T follicular helper cell (primary cell): Measurements from ENCODE around the gene SDE2.
"Not testable (repeated sequence)": the region's sequence is repeated elsewhere in the genome, so short reads cannot be mapped to it uniquely, and the experiment has no call there.

Source experiments
- DNase-seq: peaks from one replicate; pipeline ENCODE4 v3.0.0-alpha.2; 2020; ENCODE audit warnings: low read depth

SDE2 gene

DNA sequence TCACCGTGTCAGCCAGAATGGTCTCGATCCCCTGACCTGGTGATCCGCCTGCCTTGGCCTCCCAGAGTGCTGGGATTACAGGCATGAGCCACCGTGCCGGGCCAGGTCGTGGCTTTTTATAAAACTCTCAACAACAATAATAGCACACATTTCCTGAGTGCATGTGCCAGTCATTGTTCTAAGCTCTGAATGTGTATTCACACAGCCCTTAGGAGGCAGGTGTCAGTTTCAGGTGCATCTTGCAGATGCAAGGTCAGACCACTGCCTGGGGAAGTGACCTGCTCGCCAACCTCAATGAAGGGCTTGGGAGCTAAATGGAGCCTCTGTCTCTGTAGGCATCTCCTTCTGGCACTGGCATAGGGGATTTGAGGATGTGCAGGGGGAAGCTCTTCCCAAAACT lies 56.6 kb downstream of the SDE2 start:
- no peak for DNase-seq

DNA sequence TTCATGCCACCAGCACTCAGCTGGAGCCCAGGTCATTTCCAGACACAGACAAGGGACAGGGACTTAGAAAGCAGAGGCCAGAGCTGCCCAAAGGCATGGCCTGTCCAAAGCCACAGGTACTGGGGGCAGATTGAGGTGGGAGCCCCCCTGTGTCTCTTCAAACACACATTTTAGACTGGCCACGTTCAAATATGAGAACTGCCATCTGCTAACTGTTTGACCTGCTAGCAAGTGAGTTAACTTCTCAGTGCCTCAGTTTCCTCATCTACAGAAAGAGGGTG lies 57.3 kb downstream of the SDE2 start:
- no peak for DNase-seq

DNA sequence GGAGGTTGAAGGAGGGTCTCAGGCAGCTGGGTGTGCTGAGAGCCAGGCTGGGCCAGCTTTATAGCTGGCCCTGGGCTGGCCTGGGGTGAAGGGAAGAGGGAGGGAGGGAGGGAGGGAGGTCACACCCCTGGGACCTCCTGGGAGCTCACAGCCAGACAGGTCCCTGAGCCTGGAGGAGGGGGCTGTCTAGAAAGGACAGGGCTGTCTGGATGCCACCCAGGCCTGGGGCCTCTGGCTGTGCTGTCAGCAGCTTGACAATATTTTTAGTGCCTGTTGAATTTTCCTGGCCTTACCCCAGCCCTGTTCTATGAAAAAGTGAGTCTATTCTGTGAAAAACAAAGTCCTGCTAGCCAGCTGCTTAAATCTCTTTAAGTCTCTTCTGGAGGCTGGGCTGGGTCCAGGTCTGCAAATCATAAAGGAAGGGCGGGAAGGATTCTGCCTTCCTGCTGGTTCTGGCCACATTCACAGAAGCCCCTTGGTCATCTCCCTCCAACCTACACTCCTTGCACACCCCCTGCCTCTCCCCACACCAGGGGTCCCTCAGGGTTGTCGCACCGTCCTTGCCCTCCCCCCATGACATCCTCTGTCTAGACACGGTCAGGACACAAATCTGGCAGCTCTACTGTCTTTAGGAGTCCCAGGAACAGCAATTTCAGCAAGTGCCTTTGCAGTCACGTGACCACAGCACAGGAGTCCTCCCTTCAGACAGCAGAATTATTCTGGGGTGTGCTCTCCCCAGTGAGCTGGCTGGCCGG lies 57.8 kb downstream of the SDE2 start, which contains the start of gene LEFTY2:
TSS of gene LEFTY2 (minus strand) at position 34 of the 755 bp plus-strand sequence. CDS start 80 bp downstream, outside the sequence.
- DNase-seq = no peak

DNA sequence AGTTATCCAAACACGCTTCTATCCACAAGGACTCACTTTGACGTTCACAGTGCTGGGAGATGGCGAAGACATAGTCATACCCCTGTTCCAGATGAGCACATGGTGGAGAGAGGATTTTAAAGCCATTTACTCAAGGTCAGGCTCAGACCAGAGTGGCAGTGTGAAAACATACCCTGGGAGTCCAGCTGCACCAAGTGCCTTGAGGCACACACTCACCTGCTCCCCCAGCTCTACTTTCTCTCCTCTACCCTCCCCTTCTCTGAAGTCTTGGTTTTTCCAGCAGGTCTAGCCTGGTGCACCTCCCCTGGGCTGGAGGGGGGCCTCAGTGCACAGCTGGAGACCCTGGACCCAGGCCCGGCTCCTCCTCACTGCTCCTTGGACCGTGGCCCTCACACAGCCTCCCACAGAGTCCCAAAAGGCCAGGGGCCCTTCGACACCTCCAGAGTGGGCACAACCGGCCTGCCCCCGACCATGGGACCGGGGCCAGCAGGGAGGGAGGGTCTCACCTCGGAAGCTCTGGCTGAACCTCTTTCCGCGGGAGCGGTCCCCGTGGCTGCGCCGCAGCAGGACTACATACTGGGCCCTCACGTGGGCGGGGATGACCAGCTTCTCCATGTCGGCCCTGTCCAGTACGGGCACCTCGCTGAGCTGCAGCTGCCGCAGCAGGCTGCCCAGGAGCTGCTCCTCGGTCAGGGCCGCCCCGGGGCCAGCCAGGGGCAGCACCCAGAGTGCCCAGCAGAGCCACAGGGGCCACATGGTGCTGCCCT lies 58.6 kb downstream of the SDE2 start:
- DNase-seq = no peak

DNA sequence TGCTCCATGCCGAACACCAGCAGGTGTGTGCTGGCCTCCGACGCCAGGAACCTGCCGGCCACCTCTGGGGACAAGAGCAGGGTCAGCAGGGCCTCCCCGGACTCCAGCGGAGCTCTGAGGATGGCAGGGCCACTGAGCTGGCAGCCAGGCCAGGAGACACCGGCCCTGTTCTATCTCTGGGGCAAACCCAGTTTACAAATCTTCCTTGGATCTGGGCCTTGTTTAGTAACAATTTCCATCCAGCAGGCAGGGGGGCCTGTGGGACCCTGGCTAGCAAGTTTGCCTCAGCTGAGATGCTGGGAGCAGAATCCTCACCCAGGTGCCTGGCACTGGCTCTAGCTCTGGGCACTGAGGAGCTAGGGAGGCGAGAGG lies 59.2 kb downstream of the SDE2 start:
- not testable (repeated sequence) for DNase-seq

DNA sequence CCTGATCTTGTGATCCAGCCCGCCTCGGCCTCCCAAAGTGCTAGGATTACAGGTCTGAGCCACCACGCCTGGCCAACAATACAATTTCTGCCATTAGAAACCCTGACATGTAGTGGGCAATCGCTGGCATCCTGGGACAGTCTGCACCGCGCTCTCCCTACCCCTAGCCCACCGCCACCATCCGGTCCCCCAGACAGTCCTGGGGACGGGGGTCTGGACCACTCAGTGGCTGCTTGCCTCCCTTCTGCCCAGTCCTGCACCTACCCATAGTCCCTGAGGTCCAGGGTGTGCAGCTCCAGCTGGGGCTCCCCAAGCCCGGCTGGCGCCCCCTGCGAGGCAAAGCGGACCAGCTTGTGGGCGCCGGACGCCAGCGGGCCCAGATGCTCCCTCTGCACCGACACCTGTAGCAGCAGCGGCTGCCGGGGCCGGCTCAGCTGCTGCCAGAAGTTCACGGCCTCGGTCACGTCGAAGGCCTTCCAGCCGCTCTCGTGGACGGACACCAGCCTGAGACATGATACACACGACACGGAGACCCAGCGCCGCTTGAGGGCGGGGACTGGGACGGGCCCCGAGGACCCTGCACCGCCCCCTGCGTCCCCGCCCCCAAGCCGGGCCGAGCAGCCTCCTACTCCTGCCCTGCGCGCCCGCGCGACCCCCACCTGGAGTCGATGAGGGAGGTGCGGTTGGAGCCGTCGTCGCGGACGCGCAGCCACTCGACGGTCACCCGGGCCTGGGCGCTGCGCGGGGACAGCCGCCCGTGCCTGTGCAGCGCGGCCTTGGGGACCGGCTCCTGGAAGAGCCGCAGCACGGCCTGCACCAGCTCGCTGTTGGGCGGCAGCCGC lies 59.8 kb downstream of the SDE2 start:
- not testable (repeated sequence) for DNase-seq

DNA sequence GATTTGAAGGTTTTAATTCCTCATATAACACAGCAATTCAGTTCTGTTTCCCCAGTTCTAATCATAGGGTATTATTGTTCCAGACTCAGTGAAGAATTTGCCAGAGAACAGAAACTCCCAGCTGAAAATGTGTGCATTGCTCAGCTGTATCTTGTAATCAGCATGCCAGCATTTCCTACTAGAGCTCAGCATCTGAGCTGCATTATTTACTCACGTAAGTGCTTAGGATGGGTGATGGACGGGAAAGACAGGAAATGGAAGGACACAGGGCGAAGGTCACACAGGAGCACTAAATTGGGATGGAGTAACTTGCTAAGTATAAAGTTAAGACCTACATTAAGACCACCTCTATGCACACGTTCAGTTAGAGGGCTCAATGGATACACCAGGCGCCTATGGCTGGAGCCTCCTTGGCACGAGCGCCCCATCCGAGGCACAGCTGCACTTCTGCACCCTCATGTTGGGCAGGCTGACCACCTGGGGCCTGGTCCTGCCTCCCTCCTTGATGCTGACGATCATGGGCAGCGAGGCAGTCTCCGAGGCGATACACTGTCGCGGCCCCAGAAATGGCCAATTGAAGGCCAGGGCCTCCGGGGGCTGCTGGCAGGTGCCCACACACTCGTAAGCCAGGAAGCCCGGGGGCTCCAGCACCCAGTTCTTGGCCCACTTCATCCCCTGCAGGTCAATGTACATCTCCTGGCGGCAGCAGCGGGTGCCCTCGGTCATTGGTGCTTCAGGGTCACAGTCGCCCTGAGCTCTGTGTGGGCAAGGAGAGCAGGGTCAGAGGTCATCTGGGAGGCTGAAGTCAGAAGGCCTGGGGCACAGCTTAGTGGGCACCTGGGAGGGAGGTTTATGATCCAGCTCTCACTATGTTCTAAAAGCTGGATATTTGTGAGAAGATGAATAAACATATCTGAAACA lies 61.8 kb downstream of the SDE2 start:
- no peak for DNase-seq

DNA sequence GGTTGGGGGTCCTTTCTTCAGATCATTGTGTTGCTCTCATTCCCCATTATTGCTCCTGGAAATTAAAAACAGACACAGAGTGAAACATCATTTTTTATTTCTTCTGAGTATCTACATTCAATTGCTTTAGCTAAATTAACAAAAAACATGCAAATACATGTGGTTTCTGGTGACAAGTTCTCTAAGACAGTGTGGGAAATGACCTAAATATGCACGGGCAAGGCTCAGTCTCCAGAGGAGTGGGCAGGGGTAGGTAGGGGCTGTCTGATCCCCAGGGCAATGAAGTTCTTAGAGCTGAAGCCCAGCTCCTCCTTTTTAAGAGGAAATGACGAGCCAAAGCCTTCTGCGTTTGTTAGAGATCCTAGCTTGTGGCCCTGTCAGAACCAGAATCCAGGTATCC lies 62.6 kb downstream of the SDE2 start:
- no peak for DNase-seq

DNA sequence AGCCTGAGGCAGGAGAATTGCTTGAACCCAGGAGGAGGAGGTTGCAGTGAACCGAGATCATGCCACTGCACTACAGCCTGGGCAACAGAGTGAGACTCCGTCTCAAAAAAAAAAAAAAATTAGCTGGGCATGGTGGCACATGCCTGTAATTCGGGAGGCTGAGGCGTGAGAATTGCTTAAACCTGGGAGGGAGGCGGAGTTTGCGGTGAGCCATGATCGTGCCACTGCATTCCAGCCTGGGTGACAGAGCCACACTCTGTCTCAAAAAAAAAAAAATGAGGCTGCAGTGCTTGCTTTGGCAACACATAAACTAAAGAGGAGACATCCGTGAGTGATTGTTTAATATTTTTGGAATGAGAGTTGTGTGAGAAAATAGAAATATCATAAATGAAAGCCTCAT lies 63.1 kb downstream of the SDE2 start:
- DNase-seq = not testable (repeated sequence)

DNA sequence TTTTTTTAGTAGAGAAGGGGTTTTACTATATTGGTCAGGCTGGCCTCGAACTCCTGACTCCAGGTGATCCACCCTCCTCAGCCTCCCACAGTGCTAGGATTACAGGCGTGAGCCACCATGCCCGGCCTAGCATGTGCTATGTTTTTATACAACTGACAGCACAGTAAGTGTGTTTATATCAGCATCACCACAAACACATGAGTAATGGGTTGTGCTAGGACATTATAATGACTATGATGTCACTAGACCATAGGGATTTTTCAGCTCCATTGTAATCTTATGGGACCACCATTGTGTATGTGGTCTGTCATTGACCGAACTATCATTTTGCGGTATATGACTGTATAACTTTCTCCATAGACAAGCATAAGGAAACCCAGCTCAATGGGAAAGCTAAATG lies 64.4 kb downstream of the SDE2 start:
- DNase-seq = no peak

DNA sequence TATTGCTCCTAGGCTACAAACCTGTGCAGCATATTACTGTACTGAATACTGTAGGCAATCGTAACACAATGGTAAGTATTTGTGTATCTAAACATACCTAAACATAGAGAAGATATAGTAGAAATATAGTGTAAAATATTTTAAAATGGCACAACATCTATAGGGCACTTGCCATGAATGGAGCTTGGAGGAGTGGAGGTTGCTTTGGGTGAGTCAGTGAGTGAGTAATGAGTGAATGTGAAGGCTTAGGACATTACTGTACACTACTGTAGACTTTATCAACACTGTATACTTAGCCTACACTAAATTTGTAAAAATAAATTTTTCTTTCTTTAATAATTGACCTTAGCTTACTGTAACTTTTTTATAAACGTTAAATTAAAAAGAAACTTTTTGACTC lies 66.1 kb downstream of the SDE2 start:
- no peak for DNase-seq
